Adipocyte (in vitro differentiated cells): ENCODE data around the gene SLC25A22.

Source experiments
- DNase-seq: peaks from one replicate; pipeline ENCODE4 v3.0.0-alpha.2; 2015; ENCODE audit warnings: low read depth
- H3K27me3 ChIP-seq: replicated peaks from 2 replicates; pipeline ENCODE4 v1.7.0; 2013; ENCODE audit warnings: mild to moderate bottlenecking, low read length, moderate library complexity; ENCODE audit not compliant: control insufficient read depth, insufficient read depth
- H3K36me3 ChIP-seq: 2 replicates; pipeline ENCODE4 v1.7.0; 2013; ENCODE audit warnings: low read length, mild to moderate bottlenecking, moderate library complexity; ENCODE audit not compliant: control insufficient read depth, insufficient read depth, severe bottlenecking
- H3K4me1 ChIP-seq: 2 replicates; pipeline ENCODE4 v1.7.0; 2013; ENCODE audit warnings: mild to moderate bottlenecking, low read length, moderate library complexity; ENCODE audit not compliant: control insufficient read depth, insufficient read depth
- H3K4me3 ChIP-seq: 2 replicates; pipeline ENCODE4 v1.7.0; 2013; ENCODE audit warnings: mild to moderate bottlenecking, low read length, moderate library complexity
- H3K9ac ChIP-seq: 2 replicates; pipeline ENCODE4 v1.7.0; 2013; ENCODE audit warnings: mild to moderate bottlenecking, low read length, moderate library complexity
- H3K9me3 ChIP-seq: 2 replicates; pipeline ENCODE4 v1.7.0; 2013; ENCODE audit warnings: mild to moderate bottlenecking, low read length, moderate library complexity; ENCODE audit not compliant: control insufficient read depth

Gene SLC25A22

DNA sequence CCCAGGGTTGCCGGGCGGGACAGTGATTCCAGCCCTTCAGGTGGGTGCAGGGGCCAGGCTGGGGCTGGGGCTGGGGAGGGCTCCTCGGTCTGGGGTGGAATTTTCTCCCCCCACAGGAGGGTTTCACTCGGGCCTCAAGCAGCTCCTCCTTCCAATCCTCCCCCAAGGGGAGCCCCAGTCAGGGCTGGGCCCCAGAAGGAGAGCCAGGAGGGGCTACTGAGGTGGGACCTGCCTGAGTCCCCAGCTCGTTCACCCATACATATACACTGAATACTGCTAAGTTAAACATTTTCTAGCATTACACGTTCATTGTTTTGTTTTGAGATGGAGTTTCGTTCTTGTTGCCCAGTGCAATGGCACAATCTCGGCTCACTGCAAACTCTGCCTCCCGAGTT lies 28.1 kb upstream of the SLC25A22 start:
- no peak overlapping the region for H3K4me3 ChIP-seq

DNA sequence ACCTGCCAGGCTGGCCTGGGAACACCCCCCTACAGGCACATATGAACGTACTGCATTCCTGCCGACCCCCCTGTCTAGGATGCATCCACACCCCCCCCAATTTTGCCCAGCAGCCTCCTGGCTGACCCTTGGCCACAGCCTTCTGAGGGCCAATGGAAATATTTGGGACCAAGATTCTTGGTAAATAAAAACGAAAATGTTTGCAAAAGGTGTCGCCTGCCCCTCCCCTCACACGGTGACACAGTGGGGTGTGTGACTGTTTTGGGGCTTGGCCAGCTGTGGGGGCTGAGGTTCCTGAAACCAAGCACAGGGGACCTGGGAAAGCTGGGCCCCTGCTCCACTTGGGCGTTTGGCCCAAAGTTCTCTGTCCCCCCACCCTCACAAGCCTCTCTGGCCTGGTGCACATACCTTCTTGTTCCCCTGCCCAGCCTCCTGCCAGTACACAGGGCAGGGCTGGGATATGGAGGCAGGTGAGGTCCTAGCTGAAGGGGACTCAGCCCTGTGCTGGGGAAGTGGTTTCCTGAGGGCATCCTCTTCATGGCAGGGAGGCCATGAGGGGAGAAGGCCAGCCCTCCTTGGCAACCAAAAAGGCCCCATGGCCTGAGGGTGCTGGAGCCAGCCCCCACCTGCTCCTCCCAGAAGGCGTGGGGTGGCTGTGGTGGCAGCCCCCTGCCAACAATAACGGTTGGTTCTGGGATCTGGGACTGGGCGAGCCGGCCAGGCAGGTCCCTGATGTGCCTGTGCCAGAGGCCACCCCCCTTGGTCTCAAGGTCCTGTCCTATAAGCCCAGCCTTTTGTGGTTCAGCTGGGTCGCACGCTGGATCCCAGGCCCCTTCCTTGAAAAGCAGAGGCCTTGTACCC lies 27.5 kb upstream of the SLC25A22 start:
- peak overlapping the region; percentile 20 for H3K9ac ChIP-seq
- H3K27me3 ChIP-seq, result no peaks in the 10 kb centered on the region
- H3K4me1 ChIP-seq, result peaks cover 41% of the 10 kb centered on the region
- DNase-seq, result no peak
- no peaks in the 10 kb centered on the region for H3K9me3 ChIP-seq
- H3K36me3 ChIP-seq, result peaks cover 52% of the 10 kb centered on the region
- no peak overlapping the region for H3K4me3 ChIP-seq

More for the DNA sequence above, 28.1 kb upstream of the SLC25A22 start:
- DNase-seq, result no peak
- H3K36me3 ChIP-seq, result peaks cover 46% of the 10 kb centered on the region
- peak overlapping the region; percentile 20 for H3K9ac ChIP-seq
- no peaks in the 10 kb centered on the region for H3K9me3 ChIP-seq
- H3K4me1 ChIP-seq, result peaks cover 39% of the 10 kb centered on the region
- no peaks in the 10 kb centered on the region for H3K27me3 ChIP-seq

DNA sequence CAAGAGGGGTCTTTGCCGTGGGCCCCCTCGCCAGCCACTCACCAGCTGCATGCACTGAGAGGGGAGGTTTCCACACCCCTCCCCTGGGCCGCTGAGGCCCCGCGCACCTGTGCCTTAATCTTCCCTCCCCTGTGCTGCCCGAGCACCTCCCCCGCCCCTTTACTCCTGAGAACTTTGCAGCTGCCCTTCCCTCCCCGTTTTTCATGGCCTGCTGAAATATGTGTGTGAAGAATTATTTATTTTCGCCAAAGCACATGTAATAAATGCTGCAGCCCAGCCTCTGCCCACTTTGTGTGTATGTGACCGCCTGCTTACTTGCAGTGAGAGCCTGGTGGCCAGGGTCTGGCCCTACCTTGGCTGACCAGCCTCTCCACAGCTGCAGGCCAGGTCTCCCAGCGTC lies 26.9 kb upstream of the SLC25A22 start:
- no peaks in the 10 kb centered on the region for H3K9me3 ChIP-seq
- H3K36me3 ChIP-seq, result peaks cover 58% of the 10 kb centered on the region
- H3K9ac ChIP-seq, result peak overlapping the region; percentile 20
- peaks cover 39% of the 10 kb centered on the region for H3K4me1 ChIP-seq
- no peak overlapping the region for H3K4me3 ChIP-seq
- H3K27me3 ChIP-seq, result no peaks in the 10 kb centered on the region
- no peak for DNase-seq

DNA sequence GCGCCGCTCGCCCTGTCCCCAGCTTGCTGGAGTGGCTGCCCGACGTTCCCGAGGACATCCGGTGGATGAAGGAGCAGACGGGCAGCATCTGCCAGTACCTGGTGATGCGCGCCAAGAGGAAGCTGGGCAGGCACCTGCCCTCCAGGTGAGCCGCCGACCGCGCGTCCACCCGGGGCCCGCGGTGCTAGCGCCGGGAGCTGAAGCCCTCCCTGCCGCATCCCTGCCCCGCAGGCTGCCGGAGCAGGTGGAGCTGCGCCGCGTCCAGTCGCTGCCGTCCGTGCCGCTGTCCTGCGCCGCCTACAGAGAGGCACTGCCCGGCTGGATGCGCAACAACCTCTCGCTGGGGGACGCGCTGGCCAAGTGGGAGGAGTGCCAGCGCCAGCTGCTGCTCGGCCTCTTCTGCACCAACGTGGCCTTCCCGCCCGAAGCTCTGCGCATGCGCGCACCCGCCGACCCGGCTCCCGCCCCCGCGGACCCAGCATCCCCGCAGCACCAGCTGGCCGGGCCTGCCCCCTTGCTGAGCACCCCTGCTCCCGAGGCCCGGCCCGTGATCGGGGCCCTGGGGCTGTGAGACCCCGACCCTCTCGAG lies 26.3 kb upstream of the SLC25A22 start:
- H3K4me3 ChIP-seq, result no peak overlapping the region
- no peaks in the 10 kb centered on the region for H3K9me3 ChIP-seq
- H3K4me1 ChIP-seq, result peaks cover 34% of the 10 kb centered on the region
- no peak overlapping the region for H3K9ac ChIP-seq
- peaks cover 58% of the 10 kb centered on the region for H3K36me3 ChIP-seq
- H3K27me3 ChIP-seq, result no peaks in the 10 kb centered on the region
- DNase-seq, result no peak

DNA sequence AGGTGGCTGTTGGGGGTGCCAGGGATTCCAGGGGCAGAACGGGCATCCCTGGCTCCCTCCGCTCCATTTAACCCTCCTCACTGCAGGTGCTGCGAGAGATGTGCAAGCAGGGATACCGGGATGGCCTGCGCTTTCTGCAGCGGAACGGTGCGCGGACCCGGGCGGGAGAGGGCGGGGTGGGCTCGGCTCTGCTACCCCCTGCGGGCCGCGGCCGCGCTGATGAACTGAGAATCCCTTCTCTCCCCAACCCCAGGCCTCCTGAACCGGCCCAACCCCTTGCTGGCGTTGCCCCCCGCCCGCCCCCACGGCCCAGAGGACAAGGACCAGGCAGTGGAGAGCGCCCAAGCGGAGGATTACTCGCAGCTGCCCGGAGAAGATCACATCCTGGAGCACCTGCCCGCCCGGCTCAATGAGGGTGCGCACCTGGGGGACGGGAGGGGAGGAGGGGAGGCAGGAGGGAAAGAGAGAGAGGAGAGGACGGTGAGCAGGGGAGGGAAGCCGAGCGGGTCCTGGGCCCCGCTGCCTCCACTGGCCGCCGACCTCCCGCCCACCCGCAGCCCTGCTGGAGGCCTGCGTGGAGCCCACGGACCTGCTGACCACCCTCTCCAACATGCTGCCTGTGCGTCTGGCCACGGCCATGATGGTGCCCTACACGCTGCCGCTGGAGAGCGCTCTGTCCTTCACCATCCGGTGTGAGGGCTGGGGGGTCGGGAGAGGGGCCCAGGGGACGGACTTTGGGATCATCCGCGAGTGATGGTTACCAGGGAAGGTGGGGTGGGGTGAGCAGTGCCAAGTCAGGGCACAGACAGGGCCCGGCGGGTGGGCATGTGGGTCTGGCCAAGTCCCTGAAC lies 25.6 kb upstream of the SLC25A22 start:
- H3K9ac ChIP-seq, result peak overlapping the region; percentile 99
- no peaks in the 10 kb centered on the region for H3K9me3 ChIP-seq
- peaks cover 27% of the 10 kb centered on the region for H3K4me1 ChIP-seq
- peaks cover 58% of the 10 kb centered on the region for H3K36me3 ChIP-seq
- no peaks in the 10 kb centered on the region for H3K27me3 ChIP-seq
- DNase-seq, result no peak
- H3K4me3 ChIP-seq, result no peak overlapping the region

DNA sequence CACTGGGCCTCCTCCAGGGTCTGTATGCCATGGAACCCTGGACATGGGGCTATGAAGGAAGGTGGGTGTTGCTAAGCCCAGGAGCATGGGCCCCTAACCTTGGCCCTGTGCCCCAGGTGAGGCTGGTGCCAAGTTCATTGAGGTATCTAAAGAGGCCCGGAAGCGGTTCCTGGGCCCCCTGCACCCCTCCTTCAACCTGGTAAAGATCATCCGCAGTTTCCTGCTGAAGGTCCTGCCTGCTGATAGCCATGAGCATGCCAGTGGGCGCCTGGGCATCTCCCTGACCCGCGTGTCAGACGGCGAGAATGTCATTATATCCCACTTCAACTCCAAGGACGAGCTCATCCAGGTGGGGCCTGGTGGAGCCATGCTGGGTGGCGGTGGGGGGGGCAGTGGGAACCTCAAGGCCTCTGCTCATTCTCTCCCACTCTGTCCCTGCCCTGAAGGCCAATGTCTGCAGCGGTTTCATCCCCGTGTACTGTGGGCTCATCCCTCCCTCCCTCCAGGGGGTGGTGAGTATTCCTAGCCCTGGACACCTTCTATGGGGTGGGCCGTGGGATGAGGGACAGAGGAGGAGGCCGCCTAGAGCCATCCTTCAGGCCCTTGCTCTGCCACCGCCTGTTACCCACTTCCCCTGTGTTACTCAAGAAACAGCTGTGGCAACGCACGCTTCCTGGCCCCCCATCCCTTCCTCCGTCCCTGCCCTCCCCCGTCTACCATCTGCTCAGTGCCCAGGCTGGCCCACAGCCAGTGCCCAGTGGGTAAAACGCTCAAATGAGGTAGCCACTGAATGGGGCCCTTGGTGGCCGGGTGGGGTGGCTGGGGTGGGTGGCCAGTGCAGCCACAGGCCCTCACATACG lies 23.7 kb upstream of the SLC25A22 start:
- Histone ChIP-seq H3K9me3 (no peaks in the 10 kb centered on the region), H3K9ac (peak overlapping the region; percentile 99), H3K36me3 (peaks cover 58% of the 10 kb centered on the region), H3K27me3 (no peaks in the 10 kb centered on the region), H3K4me3 (peak overlapping the region; percentile 94), H3K4me1 (peaks cover 32% of the 10 kb centered on the region)
- no peak for DNase-seq

DNA sequence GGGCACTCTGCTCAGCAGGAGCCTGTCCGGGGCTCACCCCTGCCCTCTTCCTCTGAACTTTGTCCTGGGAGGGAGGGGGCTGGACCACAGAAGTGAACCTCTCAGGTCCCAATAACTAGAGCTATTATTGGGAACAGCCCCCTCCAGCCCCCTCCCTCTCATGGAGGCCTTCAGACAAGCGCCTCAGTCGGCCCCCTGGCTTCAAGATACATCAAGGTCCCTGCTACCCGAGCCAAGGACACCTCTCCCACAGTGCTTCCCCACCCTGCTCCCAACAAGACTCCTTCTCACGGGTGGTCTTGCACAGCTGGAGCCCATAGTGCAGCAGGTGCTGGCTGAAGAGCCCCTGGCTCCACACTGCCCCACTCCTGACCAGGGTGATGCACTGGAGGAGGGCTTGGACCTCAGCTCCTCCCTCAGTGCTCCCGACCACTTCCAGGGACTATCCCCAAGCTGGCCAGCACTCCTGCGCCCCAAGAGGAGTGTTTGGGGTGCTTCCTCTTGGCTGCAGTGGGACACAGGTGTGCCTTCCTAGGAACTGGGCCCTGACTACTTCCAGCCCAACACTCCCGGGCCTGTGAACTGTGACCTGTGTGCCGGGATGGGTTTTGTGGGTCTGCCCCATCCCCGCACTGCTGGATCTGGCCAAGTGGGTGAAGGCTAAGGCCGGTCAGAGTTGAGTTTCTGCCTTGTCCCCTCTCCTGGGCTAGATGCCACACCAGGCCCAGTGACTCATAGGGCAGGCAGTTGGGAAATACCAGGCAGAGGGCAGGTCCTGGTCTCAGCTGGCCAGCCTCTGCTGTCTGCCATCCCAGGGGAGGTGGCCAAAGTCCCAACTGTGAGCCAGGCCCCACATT lies 22.8 kb upstream of the SLC25A22 start:
- Histone ChIP-seq H3K27me3 (no peaks in the 10 kb centered on the region), H3K36me3 (peaks cover 58% of the 10 kb centered on the region), H3K4me1 (peaks cover 36% of the 10 kb centered on the region), H3K9ac (peak overlapping the region; percentile 99), H3K9me3 (no peaks in the 10 kb centered on the region), H3K4me3 (peak overlapping the region; percentile 94)
- peak; percentile 87 for DNase-seq

DNA sequence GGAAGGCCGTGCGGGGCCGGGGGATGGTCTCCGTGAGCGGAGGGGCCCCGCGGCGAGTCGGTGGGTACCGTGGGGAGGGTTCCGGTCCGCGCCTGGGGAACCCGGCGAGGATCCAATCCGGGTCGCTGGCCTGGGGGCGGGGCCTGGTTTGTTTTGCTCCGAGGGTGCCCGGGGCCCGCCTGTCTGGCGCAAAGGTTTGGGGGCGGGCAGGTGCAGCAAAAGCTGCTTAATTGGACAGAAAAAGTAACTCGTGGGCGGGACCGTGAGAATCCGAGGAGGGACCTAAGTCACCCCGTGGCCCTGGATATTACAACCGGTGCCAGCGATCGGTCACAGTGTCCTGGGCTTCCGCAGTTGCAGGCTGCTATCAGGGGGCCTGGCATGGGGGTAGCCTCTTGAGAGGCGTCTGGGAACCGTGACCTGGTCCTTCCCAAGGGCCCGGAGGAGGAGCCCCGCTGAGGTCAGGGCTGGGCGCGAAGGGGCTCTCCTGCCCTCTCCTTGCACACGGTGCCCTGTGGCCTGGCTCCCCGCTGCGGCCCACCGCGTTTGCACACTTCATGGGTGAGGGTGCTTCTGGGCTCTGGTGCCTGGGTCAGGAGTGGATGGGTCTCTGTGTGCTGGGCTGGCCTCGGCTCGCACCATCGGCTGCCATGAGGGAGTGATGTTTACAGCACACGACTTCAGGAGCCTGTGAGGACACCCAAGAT lies 22.0 kb upstream of the SLC25A22 start:
- Histone ChIP-seq H3K4me3 (peak overlapping the region; percentile 94), H3K4me1 (peaks cover 32% of the 10 kb centered on the region), H3K27me3 (no peaks in the 10 kb centered on the region), H3K9ac (peak overlapping the region; percentile 99), H3K9me3 (no peaks in the 10 kb centered on the region), H3K36me3 (peaks cover 51% of the 10 kb centered on the region)
- peak; percentile 80 for DNase-seq

DNA sequence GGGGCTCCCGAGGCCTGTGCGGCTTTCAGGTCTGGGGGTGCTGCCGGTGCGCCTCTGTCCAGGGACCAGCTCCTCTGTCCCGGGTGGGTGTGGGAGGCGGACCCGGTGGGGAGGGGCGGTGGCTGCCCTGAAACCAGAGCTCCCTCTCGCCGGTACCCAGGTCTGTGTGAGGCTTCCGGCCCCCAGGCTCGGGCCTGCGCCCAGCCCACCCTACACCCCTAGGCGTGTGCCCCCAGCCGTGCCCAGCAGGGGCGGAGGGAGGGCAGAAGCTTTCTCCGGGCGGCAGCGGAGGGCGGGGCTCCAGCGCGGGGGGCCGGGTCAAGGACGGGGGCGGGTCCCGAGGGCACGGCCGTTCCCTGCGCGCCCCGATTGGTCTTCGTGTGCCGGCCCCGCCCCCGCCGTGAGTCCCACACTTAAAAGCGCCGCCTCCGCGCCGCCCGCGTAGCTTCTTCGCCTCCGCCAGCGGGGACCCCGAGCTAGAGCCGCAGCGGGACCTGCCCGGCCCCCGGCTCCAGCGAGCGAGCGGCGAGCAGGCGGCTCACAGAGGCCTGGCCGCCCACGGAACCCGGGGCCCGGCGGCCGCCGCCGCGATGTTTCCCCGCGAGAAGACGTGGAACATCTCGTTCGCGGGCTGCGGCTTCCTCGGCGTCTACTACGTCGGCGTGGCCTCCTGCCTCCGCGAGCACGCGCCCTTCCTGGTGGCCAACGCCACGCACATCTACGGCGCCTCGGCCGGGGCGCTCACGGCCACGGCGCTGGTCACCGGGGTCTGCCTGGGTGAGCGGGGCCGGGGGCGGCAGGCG lies 21.2 kb upstream of the SLC25A22 start:
- Histone ChIP-seq H3K36me3 (peaks cover 43% of the 10 kb centered on the region), H3K4me1 (peaks cover 31% of the 10 kb centered on the region), H3K4me3 (peak overlapping the region; percentile 94), H3K9ac (peak overlapping the region; percentile 99), H3K27me3 (no peaks in the 10 kb centered on the region), H3K9me3 (no peaks in the 10 kb centered on the region)
- DNase-seq, result peak; percentile 97
